ENCODE measurements around the gene ZFYVE28.
A peak's percentile ranks its signal among the peaks of the same experiment; 100 is the strongest.

The ZFYVE28 gene

GRCh38 chr4:2411786-2412510, 6.5 kb downstream of the ZFYVE28 start:
- DNase-seq (ENCODE audit: low spot score), result no peak

GRCh38 chr4:2409381-2409783, 9.1 kb downstream of the ZFYVE28 start:
- no peak for DNase-seq (ENCODE audit: low spot score)

DNA sequence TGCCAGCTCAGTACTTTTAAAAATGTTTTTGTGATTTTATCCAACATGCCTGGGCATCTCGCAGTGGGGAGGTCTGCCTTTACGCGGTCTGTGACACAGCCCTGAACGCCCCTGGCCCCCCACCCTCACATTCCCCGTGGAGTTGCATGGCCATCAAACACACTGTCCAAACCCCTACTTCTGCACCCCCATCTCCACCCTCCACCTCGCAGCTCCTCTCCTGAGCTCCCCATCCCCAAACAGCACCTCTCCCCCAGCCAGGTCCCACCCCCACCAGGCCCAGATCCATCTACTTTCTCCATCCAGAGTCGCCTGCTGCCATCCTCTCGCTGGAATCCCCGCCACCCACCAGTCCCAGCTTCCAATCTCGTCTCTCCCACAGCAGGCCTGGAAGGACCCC, 9.5 kb downstream of the ZFYVE28 start:
- DNase-seq (ENCODE audit: low spot score), result no peak

GRCh38 chr4:2408401-2408958, 10.0 kb downstream of the ZFYVE28 start:
- no peak for DNase-seq (ENCODE audit: low spot score)

DNA sequence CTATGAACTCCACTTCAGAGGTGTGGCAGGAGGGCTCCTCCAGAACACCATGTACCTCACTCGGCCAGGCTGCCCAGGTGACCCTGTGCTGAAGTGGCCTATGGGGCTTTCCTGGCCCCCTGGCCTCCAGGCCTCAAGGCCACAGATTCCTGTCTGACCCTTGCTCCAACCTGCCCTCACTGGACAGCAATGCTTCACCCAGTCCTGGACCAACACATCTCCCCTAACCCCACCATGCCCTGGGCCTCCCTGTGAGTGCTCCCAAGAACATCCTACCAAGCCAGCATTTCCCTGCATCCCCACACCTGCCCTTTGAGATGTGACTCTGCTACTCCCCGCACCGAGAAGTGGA, 10.5 kb downstream of the ZFYVE28 start:
- DNase-seq (ENCODE audit: low spot score), result no peak

GRCh38 chr4:2406920-2407319, 11.5 kb downstream of the ZFYVE28 start:
- DNase-seq (ENCODE audit: low spot score), result no peak

- DNase-seq (ENCODE audit: low spot score), result no peak
Observed at GRCh38 chr4:2406406-2406805, 12.0 kb downstream of the ZFYVE28 start.

- no peak for DNase-seq (ENCODE audit: low spot score)
Observed at GRCh38 chr4:2402941-2403340, 15.5 kb downstream of the ZFYVE28 start.

- DNase-seq (ENCODE audit: low spot score), result peak; percentile 49
Observed at GRCh38 chr4:2402048-2402842, 16.2 kb downstream of the ZFYVE28 start.

DNA sequence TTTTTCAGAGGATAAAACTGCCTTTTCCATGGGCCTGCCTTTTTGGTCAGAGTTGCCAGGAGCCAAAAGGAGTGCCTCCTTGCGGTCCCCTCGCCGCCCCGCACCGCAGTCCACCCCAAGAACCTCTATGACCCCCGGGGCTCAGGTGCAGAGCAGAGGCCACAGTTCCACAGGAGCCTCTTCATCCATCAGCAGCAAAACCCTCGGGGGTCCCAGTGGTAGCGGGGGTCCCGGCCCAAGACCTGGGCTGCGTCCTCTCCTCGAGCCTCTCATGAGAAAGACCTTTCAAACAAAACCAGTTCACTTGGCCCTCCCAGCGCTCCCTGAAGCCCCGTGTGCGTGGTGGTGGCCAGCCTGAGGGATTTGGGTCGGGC, 16.8 kb downstream of the ZFYVE28 start:
- no peak for DNase-seq (ENCODE audit: low spot score)

DNA sequence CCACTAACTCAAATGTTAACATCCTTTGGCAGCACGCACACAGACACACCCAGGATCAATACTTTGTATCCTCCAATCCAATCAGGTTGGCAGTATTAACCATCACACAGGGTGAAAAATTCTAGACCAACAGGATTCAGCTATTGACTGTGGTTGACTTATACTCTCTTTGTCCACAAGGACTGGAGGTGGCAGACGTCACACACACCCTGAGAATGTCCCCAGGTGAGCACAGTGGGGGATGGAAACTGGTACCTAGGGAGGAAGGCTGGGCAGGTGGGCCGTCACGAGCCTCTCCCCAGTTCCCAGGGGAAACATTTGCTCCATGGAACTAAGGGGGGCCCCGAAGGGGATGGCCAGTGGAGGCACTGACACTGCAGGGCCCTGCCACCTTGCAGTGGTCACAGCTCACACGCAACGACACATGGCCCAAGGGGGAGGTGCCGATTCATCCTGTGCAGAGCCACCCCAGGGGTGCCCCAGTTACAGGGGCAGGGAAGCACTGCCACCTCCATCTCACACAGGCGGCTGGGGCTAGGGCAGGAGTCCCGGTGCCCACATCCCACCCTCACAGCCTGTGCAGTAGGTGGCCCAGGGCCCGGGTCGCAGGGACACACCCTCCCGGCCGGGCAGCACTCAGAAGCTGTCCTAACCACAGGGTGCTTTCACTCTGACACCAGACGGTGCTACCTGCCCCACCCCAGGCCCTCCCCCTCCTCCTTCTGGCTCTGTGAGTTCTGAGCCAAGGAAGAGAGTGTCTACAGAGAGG, 17.4 kb downstream of the ZFYVE28 start:
- DNase-seq (ENCODE audit: low spot score), result no peak

DNA sequence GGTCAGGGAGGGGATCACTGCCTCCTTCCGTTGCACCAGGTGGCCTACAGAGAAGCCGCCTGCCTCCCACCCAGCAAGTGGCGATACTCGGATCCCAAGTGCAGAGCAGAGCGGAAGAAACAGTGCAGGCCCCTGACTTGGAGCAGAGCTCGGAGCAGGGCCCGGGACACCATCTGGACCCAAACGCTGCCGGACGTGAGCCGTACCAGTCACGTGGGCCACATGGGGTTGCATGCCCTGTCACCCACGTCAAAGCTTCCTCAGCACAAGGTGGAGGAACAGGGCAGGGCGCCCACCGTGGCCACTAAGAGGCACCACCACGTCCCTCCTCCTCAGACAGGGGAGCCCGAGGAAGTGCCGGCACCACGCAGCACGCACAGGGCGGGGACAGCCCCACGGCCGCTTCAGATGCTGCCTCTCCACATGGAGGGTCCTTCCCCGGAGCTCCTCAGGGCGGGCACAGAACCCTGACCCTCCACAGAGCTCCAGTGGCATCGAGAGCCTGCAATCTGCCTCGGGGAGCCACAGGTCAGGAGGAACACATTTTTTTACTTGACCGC, 18.7 kb downstream of the ZFYVE28 start:
- no peak for DNase-seq (ENCODE audit: low spot score)

GRCh38 chr4:2399216-2399615, 19.2 kb downstream of the ZFYVE28 start:
- no peak for DNase-seq (ENCODE audit: low spot score)

DNA sequence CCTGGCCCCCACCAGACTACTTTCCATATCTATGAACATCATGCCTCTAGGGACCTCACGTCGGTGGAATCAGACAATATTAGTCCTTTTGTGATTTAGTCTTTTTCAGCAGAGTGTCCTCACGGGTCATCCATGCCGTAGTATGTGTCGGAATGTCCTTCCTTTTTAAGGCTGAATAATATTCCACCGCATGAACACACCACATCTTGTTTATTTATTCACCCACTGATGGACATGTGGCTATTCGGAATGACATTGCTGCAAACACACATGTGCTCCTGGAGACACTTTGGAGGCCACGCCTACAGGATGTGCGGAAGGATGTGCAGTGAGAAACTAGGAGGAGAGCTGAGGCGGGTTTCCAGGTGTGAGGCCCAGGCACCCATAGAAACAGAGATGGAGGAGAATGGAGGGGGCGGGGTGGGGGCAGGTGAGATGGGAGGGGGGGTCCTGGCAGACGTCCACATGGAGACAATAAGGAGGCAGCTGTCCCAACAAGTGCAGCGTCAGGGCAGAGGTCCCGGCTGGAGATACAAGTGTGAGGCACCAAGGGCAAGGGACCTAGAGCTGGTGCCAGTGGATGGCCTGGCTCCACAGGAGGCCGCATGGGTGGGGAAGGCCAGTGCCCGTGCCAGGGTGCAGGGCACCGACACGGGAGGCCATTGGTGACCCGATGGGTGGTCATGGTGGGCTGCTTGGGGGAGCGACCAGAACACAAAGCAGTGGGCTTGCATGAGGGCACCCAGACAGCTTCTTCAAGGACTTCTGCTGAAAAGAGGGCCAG, 20.7 kb downstream of the ZFYVE28 start:
- no peak for DNase-seq (ENCODE audit: low spot score)

- no peak for DNase-seq (ENCODE audit: low spot score)
Observed at GRCh38 chr4:2396781-2397368, 21.6 kb downstream of the ZFYVE28 start.

GRCh38 chr4:2395584-2395983, 22.9 kb downstream of the ZFYVE28 start:
- DNase-seq (ENCODE audit: low spot score), result no peak

GRCh38 chr4:2395038-2395437, 23.4 kb downstream of the ZFYVE28 start:
- peak; percentile 50 for DNase-seq (ENCODE audit: low spot score)

DNA sequence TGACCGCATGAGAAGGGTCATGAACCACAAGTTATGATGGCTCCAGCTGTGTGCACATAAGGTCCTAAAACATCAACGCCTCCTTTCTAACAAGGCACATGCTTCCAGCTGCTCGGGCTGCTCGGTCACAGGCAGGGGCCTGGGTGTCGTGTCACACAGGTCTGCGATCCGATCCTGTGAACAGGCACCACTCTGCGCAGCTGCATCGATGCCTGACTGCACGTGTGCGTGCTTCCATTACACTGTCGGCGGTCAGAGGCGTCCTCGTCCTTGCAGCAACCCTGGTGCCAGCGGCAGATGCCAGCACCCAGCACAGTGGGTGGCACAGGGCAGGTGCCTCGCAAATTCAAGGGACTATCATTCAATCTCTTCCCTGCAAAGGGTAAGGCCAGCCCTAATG, 23.9 kb downstream of the ZFYVE28 start:
- DNase-seq (ENCODE audit: low spot score), result no peak

- DNase-seq (ENCODE audit: low spot score), result no peak
Observed at GRCh38 chr4:2393353-2394270, 24.8 kb downstream of the ZFYVE28 start.
